Measurements from ENCODE around the gene GPR135.

The GPR135 gene

DNA sequence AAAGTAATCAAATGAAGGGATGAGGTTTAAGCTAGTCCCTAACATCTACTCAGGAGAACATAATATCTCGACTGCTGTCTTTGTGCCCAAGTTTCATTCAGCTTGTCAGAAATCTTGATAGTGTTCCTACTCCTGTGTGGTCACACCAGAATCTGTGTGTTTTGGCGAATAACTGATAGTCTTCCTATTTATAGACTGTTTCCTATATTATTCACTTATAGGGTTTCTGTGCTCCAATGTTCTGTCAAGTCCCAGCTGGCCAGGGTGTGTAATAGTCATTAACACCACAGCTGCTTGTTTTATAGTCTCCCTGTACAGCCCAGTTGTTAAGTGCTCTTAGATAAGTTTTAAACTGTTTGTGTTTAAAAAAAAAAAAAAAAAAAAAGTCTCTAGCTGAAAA, 45.9 kb downstream of the GPR135 start:
- no peak for DNase-seq

DNA sequence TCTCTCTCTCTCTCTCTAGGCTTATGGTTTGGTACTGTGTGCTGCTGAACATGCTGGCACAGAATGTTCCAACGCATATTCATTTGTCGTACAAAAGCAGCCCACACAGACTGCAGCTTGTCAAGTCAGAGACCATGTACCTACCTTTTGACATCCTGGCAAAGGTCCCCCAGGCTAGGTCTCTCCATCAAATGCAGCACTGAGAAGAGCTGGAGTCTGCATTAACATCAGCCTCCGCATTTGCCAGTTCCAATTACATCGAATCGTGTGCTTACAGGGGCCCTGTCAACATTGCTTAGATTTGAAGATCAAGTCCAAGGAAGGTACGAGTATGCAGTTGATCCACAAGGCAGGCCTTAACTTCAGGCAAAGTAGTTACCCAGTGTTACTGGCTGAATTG, 47.9 kb downstream of the GPR135 start:
- no peak for DNase-seq

DNA sequence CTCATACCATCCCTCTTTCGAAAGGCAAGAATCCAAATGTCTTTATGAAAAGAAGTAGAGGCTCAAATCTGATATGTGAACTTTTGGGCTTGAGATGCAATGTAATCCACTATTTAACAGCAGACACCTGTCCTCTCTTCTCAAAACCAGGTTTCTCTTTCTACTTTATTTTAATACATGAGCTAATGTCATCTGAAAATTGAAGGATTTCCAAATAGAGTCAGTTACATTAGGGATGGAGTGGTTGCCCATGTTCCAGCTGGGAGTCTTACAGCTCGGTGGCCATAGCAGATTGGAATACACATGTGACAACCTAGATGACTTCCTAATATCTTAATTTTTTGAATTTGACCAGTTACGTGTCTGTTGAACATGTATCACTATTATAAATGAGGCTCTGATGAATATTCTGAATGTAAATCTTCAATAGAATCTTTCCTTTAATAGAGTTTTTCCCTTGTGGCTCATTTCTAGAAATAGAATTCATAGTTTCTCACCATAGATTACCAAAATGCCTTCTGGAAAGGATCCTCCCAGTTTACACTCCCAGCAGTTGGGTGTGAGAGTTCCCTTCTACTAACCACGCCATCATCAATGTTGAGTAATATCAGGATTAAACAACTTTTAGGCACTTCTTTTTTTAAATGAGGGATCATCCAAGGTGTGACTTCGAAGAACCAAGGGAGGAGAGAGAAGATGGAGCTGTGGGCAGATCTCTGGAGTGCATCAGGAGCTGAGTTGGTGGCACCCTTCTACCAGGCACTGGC, 49.2 kb downstream of the GPR135 start:
- DNase-seq = no peak

Data from stimulated activated CD4-positive, alpha-beta T cell treated with anti-CD3 and anti-CD28 coated beads, Interleukin-12 subunit alpha, Interleukin-12 subunit beta, amount 100 ng/mL, for 4 hours (primary cell).